ENCODE measurements around the gene NUDT21.

- no peak for TF ChIP-seq CTCF (IDR thresholded peaks at IDR 0.05)
- TF ChIP-seq POLR2AphosphoS5 (IDR thresholded peaks at IDR 0.05): no peak
- TF ChIP-seq POLR2A (IDR thresholded peaks at IDR 0.05): no peak
Observed at GRCh38 chr16:56401482-56401881, 49.6 kb downstream of the NUDT21 start.
